Adrenal gland (tissue), 5 donors: ENCODE measurements around the gene SMIM31.

ENCODE experiments used
- CTCF ChIP-seq, 6 experiments: fragments of 450-650 bp in 4 of 6; fragments of 200-600 bp in 2 of 6; sonication (generic) in 1 of 6; IDR thresholded peaks; 1 replicate in 5 of 6; 2 replicates in 1 of 6; pipeline versions ENCODE4 v1.5.1 to v1.8.0; 2016 to 2021; ENCODE audit warnings: antibody characterized with exemption in 6 of 6, mild to moderate bottlenecking in 2 of 6, moderate library complexity in 1 of 6
- POLR2A ChIP-seq, 2 donors: fragments of 450-650 bp; IDR thresholded peaks; one replicate each; pipeline ENCODE4 v1.6.1; 2017; ENCODE audit warnings: antibody characterized with exemption in 2 of 2, mild to moderate bottlenecking in 2 of 2, moderate library complexity in 1 of 2
- donor health status: DM: no; HTN: no; CAD: no.

DNA sequence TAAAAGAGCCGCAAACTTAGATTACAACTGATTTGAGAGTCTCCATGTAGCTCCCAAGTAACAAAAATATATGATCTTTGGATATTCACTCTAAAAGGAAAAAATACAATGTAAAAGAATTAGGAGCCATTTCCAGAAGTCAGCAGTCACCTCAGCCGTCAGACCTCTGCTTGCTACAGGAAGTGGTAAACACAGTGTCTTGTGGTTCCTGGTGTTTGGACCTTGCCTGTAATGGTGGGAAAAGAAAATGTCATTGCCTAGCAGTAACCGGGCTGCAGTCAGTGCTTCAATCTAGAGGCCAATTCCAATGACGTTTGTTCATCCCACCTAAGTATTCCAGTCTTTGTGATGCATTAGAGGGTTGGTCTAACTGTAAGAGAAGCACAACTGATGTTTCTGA is 28.9 kb upstream of the SMIM31 start:
- TF ChIP-seq CTCF (IDR thresholded peaks at IDR 0.05): no peak
- no peak for TF ChIP-seq POLR2A (IDR thresholded peaks at IDR 0.05)
